ENCODE data around the gene TSPO2. TPM values are rescaled to one million over a fixed set of nuclear protein-coding genes. Genes with fewer than 3 reads are reported as not detected.

Gene TSPO2
- total and polyA plus RNA-seq, 2 of the 13 experiments (the other 11 are each of a cell fraction or from before 2014, with no cell fraction given) = 0.55 TPM; not detected in 1

- CTCF ChIA-PET (ENCODE audit: low intra/inter-chr PET ratio, low total read pairs) = no interaction called here
- no TSS peak for BruUV-seq (replicated peaks)
- Histone ChIP-seq H3K27me3 (ENCODE audit: control insufficient read depth in 1 of 2, insufficient read depth in 2 of 2, low read length in 2 of 2) (no peaks in the 10 kb centered on the region), H3K36me3 (replicated peaks in 1 of 2; ENCODE audit: control insufficient read depth in 1 of 2, insufficient read depth in 2 of 2, low read length in 2 of 2) (peaks cover 0 to 4% of the 10 kb centered on the region in 2 experiments; a peak in 2 of 5 replicates), H3K27ac (ENCODE audit: extremely low read length, insufficient read depth, low read length) (no peak overlapping the region), H3K4me2 (ENCODE audit: low read depth, low read length) (no peak overlapping the region), H3K4me3 (replicated peaks in 1 of 3; ENCODE audit: insufficient read depth in 1 of 3, low read depth in 2 of 3, low read length in 3 of 3) (no peak overlapping the region), H3K79me2 (ENCODE audit: insufficient read depth, low read length) (no peaks in the 10 kb centered on the region), H3K9me3 (ENCODE audit: low read length) (no peaks in the 10 kb centered on the region), H4K20me1 (ENCODE audit: insufficient read depth, low read length) (no peaks in the 10 kb centered on the region), H2AFZ (ENCODE audit: low read length) (no peak overlapping the region), H3K9ac (ENCODE audit: insufficient read depth, low read depth, low read length) (no peak overlapping the region), H3K4me1 (ENCODE audit: insufficient read depth, low read length) (peaks cover 66% of the 10 kb centered on the region)
- TF ChIP-seq ZNF768 (CRISPR knock-in tag; IDR thresholded peaks at IDR 0.05) (peak; percentile 84; the same call in 1 of the 2 replicates), MED13 (CRISPR knock-in tag; IDR thresholded peaks at IDR 0.05) (no peak), ZNF558 (CRISPR knock-in tag; IDR thresholded peaks at IDR 0.05; ENCODE audit: borderline replicate concordance) (no peak), AKAP8 (CRISPR knock-in tag; IDR thresholded peaks at IDR 0.05) (no peak), ZMYM3 (CRISPR knock-in tag; IDR thresholded peaks at IDR 0.05) (0 out of 2 replicates have a peak, but pooled peaks have one; percentile 25), TBP (CRISPR knock-in tag; IDR thresholded peaks at IDR 0.05) (no peak), ZNF570 (CRISPR knock-in tag; IDR thresholded peaks at IDR 0.05; ENCODE audit: borderline replicate concordance) (no peak), GABPA (IDR thresholded peaks at IDR 0.05; ENCODE audit: low read depth, low read length) (no peak), GABPA (CRISPR knock-in tag; IDR thresholded peaks at IDR 0.05; ENCODE audit: low read depth) (no peak), ETV6 (CRISPR knock-in tag; conservative IDR thresholded peaks at IDR 0.05) (no peak), FOXP4 (CRISPR knock-in tag; IDR thresholded peaks at IDR 0.05) (no peak)
- POLR2A ChIA-PET = interaction anchor here (1.7 to 3.7 kb wide), 3 partner anchors 9 to 23 kb away, joined by 8 to 17 read pairs (median 10); partner anchors contain the start of genes NFYA and OARD1
- in situ Hi-C loops (cut with HindIII; ENCODE audit: extremely low pct_ligation_motif_present, low pct_unique_long_range_greater_than_20kb) = loop anchor here (10.0 to 25.0 kb wide), 2 partner anchors 535 to 713 kb away; no protein-coding TSS in a partner anchor
- FAIRE-seq = no peak
- no peak for ATAC-seq
- no peak for DNase-seq (ENCODE audit: low spot score)
- intact Hi-C loops (cut with micrococcal nuclease; ENCODE audit: unreplicated experiment) = no loop called here
- WGBS (ENCODE audit: low lambda C conversion rate) = 85% methylated on average over 7 of the region's 7 CpGs
Measured at GRCh38 chr6:41049955-41050354, 7.7 kb downstream of the TSPO2 start.

All from HepG2 (cell line).